HG03469 (cell line): ENCODE measurements around the gene FBN2.
"Not testable (repeated sequence)": the region's sequence is repeated elsewhere in the genome, so short reads cannot be mapped to it uniquely, and the experiment has no call there.

Experiments used
- ATAC-seq: cut with Tn5 transposase; IDR thresholded peaks from one replicate; pipeline ENCODE4 v1.9.1; 2021; ENCODE audit warnings: mild to moderate bottlenecking, moderate library complexity, moderate number of reproducible peaks; ENCODE audit not compliant: unreplicated experiment

The FBN2 gene

GRCh38 chr5:128535251-128535650 lies 2.8 kb downstream of the FBN2 start:
- ATAC-seq = no peak

GRCh38 chr5:128534726-128535125 lies 3.3 kb downstream of the FBN2 start:
- ATAC-seq = no peak

- no peak for ATAC-seq
Measured at GRCh38 chr5:128532776-128533175, 5.3 kb downstream of the FBN2 start.

- ATAC-seq = no peak
Measured at GRCh38 chr5:128532127-128532526, 5.9 kb downstream of the FBN2 start.

- ATAC-seq = no peak
Measured at GRCh38 chr5:128528637-128529255, 9.3 kb downstream of the FBN2 start.

GRCh38 chr5:128528126-128528525 lies 9.9 kb downstream of the FBN2 start:
- ATAC-seq = no peak

GRCh38 chr5:128527077-128527476 lies 11.0 kb downstream of the FBN2 start:
- ATAC-seq = no peak

- ATAC-seq = no peak
Measured at GRCh38 chr5:128522336-128522735, 15.7 kb downstream of the FBN2 start.

GRCh38 chr5:128519827-128520226 lies 18.2 kb downstream of the FBN2 start:
- ATAC-seq = no peak

GRCh38 chr5:128516978-128517377 lies 21.1 kb downstream of the FBN2 start:
- no peak for ATAC-seq

- ATAC-seq = no peak
Measured at GRCh38 chr5:128513806-128514205, 24.2 kb downstream of the FBN2 start.

- no peak for ATAC-seq
Measured at GRCh38 chr5:128512894-128513293, 25.2 kb downstream of the FBN2 start.

GRCh38 chr5:128506643-128507042 lies 31.4 kb downstream of the FBN2 start:
- ATAC-seq = no peak

- not testable (repeated sequence) for ATAC-seq
Measured at GRCh38 chr5:128503727-128504126, 34.3 kb downstream of the FBN2 start.

- ATAC-seq = no peak
Measured at GRCh38 chr5:128498844-128499455, 39.1 kb downstream of the FBN2 start.

GRCh38 chr5:128494516-128494915 lies 43.5 kb downstream of the FBN2 start:
- ATAC-seq = no peak

GRCh38 chr5:128493657-128494329 lies 44.3 kb downstream of the FBN2 start:
- no peak for ATAC-seq

- ATAC-seq = no peak
Measured at GRCh38 chr5:128491291-128491690, 46.8 kb downstream of the FBN2 start.

GRCh38 chr5:128490761-128491160 lies 47.3 kb downstream of the FBN2 start:
- ATAC-seq = no peak

- ATAC-seq = no peak
Measured at GRCh38 chr5:128487041-128487440, 51.0 kb downstream of the FBN2 start.

GRCh38 chr5:128483738-128484137 lies 54.3 kb downstream of the FBN2 start:
- ATAC-seq = no peak

- ATAC-seq = no peak
Measured at GRCh38 chr5:128480906-128481633, 57.0 kb downstream of the FBN2 start.
